ENCODE measurements around the gene ORC1. TPM values are rescaled to one million over a fixed set of nuclear protein-coding genes. Genes with fewer than 3 reads are reported as not detected.

Gene ORC1
- total and polyA plus RNA-seq, 4 experiments from 2014 or later = 0.16 to 1.5 (median 0.68) TPM

DNA sequence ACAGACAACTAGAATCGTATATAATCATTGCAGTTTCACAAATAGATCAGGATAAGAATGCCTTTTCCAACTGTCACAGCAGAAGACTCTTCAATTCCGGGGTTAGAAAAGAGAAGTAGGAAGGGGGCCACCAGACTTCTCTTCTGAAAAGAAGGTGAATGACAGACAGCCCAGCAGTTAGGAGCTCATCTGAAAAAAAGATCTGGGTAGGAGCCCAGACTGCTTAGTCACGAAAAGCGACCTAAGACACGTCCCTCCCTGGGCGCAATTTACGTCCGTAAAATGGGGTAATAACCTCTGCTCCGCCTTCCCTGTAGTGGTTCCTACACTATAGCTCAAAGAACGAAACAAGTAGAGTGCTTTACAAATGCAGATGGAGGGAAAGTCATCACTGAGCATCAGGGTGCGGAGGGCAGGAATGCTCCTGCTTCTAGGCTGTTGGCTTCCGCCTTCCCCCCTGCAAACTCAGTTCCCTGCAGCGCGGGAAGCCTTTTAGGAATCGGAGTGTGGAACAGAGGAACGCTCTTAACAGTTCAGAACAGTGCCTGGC is 582 bp downstream of the ORC1 start:
- peaks cover 0 to 2% (median 0%) of the 10 kb centered on the region in 8 donors for H3K9me3 Mint-ChIP-seq
- intact Hi-C loops (cut with micrococcal nuclease) = loop anchor here (1.0 to 10.0 kb wide), 8 partner anchors 21 to 831 kb away; partner anchors contain the start of genes CC2D1B, MAGOH, NRDC and SHISAL2A
- no peaks in the 10 kb centered on the region for H3K27me3 Mint-ChIP-seq
- DNase-seq = peak; percentile 58 to 84 (median 67)
- ChIA-PET POLR2A (ENCODE audit: partially characterized antibody) (interaction anchor here (0.9 to 3.4 kb wide), 19 partner anchors 16 to 524 kb away, joined by 3 to 74 read pairs (median 5); partner anchors contain the start of genes CC2D1B, KTI12, SCP2 and TUT4), CTCF (ENCODE audit: partially characterized antibody) (interaction anchor here (1.4 to 2.7 kb wide), 6 partner anchors 21 to 283 kb away, joined by 4 to 13 read pairs (median 8); no protein-coding TSS in a partner anchor)
- peak overlapping the region; percentile 74 to 88 for H3K4me3 ChIP-seq (ENCODE audit: low read length in 2 of 2)
- no peaks in the 10 kb centered on the region for H3K9me3 ChIP-seq (ENCODE audit: control insufficient read depth in 1 of 2, low read length in 2 of 2)
- peak overlapping the region; percentile 91 for H3K27ac ChIP-seq (ENCODE audit: low read depth, low read length)
- peaks cover 25% of the 10 kb centered on the region for H3K4me1 ChIP-seq (ENCODE audit: insufficient read depth, low read length)
- no peaks in the 10 kb centered on the region for H3K27me3 ChIP-seq (ENCODE audit: insufficient read depth, low read length)
- peak overlapping the region; percentile 94 to 99 (median 99) for H3K27ac Mint-ChIP-seq
- H3K36me3 Mint-ChIP-seq = peaks cover 15 to 35% of the 10 kb centered on the region in 2 donors
- peaks cover 17% of the 10 kb centered on the region for H3K36me3 ChIP-seq (ENCODE audit: insufficient read depth, low read length)
- H3K4me3 Mint-ChIP-seq = peak overlapping the region; percentile 98 to 100 (median 100)
- peaks cover 21 to 41% (median 34%) of the 10 kb centered on the region in 4 donors for H3K4me1 Mint-ChIP-seq

DNA sequence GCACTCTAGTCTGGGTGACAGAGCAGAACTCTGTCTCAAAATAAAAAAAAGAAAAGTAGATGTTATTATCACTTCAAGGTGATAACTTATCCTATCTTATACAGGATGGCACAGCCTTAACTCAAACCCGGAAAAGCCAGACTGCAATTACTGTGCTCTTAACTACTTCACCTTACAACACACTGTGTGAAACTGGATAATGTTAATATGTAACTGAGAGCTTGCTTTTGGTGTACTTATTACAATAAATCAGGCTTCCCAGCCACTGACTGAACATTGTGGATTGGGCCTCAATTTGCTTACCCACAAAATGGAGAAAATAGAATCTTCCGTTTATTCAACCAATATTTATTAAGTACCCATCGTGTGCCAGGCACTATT is 1.4 kb downstream of the ORC1 start:
- DNase-seq = no peak
- H3K4me3 Mint-ChIP-seq = peak overlapping the region in 2 of 8 donors; percentile 100
- H3K36me3 ChIP-seq (ENCODE audit: insufficient read depth, low read length) = peaks cover 10% of the 10 kb centered on the region
- peaks cover 10 to 30% of the 10 kb centered on the region in 2 donors for H3K36me3 Mint-ChIP-seq
- intact Hi-C loops (cut with micrococcal nuclease) = loop anchor here (5.0 to 10.0 kb wide), 2 partner anchors 526 to 832 kb away; partner anchors contain the start of genes MAGOH and NRDC
- POLR2A ChIA-PET (ENCODE audit: partially characterized antibody) = interaction anchor here (3.4 kb wide), 1 partner anchor 21 kb away, joined by 74 read pairs; no protein-coding TSS in a partner anchor
- no peak overlapping the region for H3K4me3 ChIP-seq (ENCODE audit: low read length in 2 of 2)
- CTCF ChIA-PET (ENCODE audit: partially characterized antibody) = no interaction called here
- H3K9me3 Mint-ChIP-seq = peaks cover 0 to 2% (median 0%) of the 10 kb centered on the region in 8 donors
- H3K4me1 ChIP-seq (ENCODE audit: insufficient read depth, low read length) = peaks cover 25% of the 10 kb centered on the region
- H3K9me3 ChIP-seq (ENCODE audit: control insufficient read depth in 1 of 2, low read length in 2 of 2) = no peaks in the 10 kb centered on the region
- H3K27me3 ChIP-seq (ENCODE audit: insufficient read depth, low read length) = no peaks in the 10 kb centered on the region
- peak overlapping the region in 6 of 7 donors; percentile 41 to 99 (median 96) for H3K27ac Mint-ChIP-seq
- H3K27ac ChIP-seq (ENCODE audit: low read depth, low read length) = peak overlapping the region; percentile 91
- peaks cover 21 to 37% (median 30%) of the 10 kb centered on the region in 4 donors for H3K4me1 Mint-ChIP-seq
- H3K27me3 Mint-ChIP-seq = no peaks in the 10 kb centered on the region

DNA sequence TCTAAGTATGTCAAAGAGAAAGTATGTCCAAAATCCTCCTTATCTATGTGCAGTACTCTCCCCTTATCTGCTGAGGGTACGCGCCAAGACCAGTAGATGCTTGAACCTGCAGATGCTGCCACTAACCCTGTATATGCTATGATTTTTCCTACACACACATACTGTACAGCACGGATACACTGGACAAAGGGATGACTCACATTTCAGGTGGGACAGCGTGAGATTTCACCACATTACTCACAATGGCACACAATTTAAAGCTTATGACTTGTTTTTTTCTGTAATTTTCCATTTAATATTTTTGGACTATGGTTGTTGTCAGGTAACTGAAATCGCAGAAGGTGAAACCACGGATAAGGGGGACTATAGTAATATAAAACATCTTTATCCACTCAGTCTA is 4.1 kb downstream of the ORC1 start:
- H3K9me3 ChIP-seq (ENCODE audit: control insufficient read depth in 1 of 2, low read length in 2 of 2) = no peaks in the 10 kb centered on the region
- H3K27me3 ChIP-seq (ENCODE audit: insufficient read depth, low read length) = no peaks in the 10 kb centered on the region
- H3K4me3 Mint-ChIP-seq = no peak overlapping the region
- H3K27ac ChIP-seq (ENCODE audit: low read depth, low read length) = no peak overlapping the region
- intact Hi-C loops (cut with micrococcal nuclease) = loop anchor here (5.0 to 10.0 kb wide), 2 partner anchors 523 to 835 kb away; partner anchors contain the start of genes MAGOH and NRDC
- no peak for DNase-seq
- H3K27me3 Mint-ChIP-seq = no peaks in the 10 kb centered on the region
- H3K36me3 Mint-ChIP-seq = peaks cover 3 to 13% of the 10 kb centered on the region in 2 donors
- ChIA-PET POLR2A (ENCODE audit: partially characterized antibody) (interaction anchor here (1.9 kb wide), 1 partner anchor 34 kb away, joined by 7 read pairs; the partner anchor contains the start of gene CC2D1B), CTCF (ENCODE audit: partially characterized antibody) (no interaction called here)
- H3K4me1 Mint-ChIP-seq = peaks cover 6 to 18% (median 11%) of the 10 kb centered on the region in 4 donors
- H3K36me3 ChIP-seq (ENCODE audit: insufficient read depth, low read length) = no peaks in the 10 kb centered on the region
- peaks cover 10% of the 10 kb centered on the region for H3K4me1 ChIP-seq (ENCODE audit: insufficient read depth, low read length)
- no peak overlapping the region for H3K27ac Mint-ChIP-seq
- peaks cover 0 to 2% (median 0%) of the 10 kb centered on the region in 8 donors for H3K9me3 Mint-ChIP-seq
- no peak overlapping the region for H3K4me3 ChIP-seq (ENCODE audit: low read length in 2 of 2)

DNA sequence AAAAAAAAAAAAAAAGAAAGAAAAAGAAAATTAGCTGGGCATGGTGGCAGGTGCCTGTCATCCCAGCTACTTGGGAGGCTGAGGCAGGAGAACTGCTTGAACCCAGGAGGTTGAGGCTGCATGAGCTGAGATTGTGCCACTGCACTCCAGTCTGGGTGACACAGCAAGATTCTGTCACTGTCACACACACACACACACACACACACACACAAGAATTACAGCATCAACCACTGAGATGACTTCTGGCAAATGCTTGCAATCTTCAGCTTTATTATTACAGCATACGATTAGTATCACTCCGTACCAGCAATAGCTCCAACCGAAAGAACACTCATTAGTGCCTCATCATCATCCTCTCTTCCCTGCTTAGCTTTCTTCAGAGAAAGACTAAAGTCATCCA is 4.6 kb downstream of the ORC1 start:
- H3K4me1 ChIP-seq (ENCODE audit: insufficient read depth, low read length) = peaks cover 9% of the 10 kb centered on the region
- H3K27ac Mint-ChIP-seq = no peak overlapping the region
- ChIA-PET CTCF (ENCODE audit: partially characterized antibody) (interaction anchor here (0.8 to 1.7 kb wide), 2 partner anchors 26 to 287 kb away, joined by 3 read pairs; no protein-coding TSS in a partner anchor), POLR2A (ENCODE audit: partially characterized antibody) (interaction anchor here (1.9 kb wide), 1 partner anchor 34 kb away, joined by 7 read pairs; the partner anchor contains the start of gene CC2D1B)
- no peak for DNase-seq
- H3K27me3 Mint-ChIP-seq = no peaks in the 10 kb centered on the region
- peaks cover 6 to 13% (median 10%) of the 10 kb centered on the region in 4 donors for H3K4me1 Mint-ChIP-seq
- peaks cover 0 to 2% (median 0%) of the 10 kb centered on the region in 8 donors for H3K9me3 Mint-ChIP-seq
- no peaks in the 10 kb centered on the region for H3K27me3 ChIP-seq (ENCODE audit: insufficient read depth, low read length)
- no peak overlapping the region for H3K27ac ChIP-seq (ENCODE audit: low read depth, low read length)
- no peak overlapping the region for H3K4me3 Mint-ChIP-seq
- peaks cover 3 to 8% of the 10 kb centered on the region in 2 donors for H3K36me3 Mint-ChIP-seq
- H3K9me3 ChIP-seq (ENCODE audit: control insufficient read depth in 1 of 2, low read length in 2 of 2) = no peaks in the 10 kb centered on the region
- intact Hi-C loops (cut with micrococcal nuclease) = loop anchor here (5.0 to 10.0 kb wide), 2 partner anchors 522 to 835 kb away; partner anchors contain the start of genes MAGOH and NRDC
- no peak overlapping the region for H3K4me3 ChIP-seq (ENCODE audit: low read length in 2 of 2)
- no peaks in the 10 kb centered on the region for H3K36me3 ChIP-seq (ENCODE audit: insufficient read depth, low read length)

DNA sequence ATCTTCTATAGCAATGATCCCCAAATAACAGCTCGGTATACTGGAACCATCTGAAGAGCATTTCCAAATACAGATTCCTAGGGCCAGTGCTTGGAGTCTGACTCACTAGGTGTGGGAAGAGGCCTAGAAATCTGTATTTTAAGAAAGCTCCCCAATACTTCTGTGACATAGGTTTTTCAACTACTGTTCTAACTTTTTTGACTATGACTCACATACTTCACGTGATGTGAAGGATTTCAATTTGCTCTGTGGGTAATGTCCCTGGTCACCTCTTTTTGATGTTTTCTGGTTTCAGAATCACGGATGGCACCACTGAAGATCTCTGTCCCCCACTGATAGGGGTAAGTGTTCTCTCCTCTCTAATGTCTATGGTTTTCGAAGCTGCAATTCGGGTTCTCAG is 11.0 kb downstream of the ORC1 start:
- Mint-ChIP-seq H3K4me1 (no peaks in the 10 kb centered on the region), H3K4me3 (no peak overlapping the region), H3K27ac (peak overlapping the region in 1 of 7 donors; percentile 55), H3K27me3 (no peaks in the 10 kb centered on the region), H3K9me3 (no peaks in the 10 kb centered on the region), H3K36me3 (peaks cover 0 to under 1% of the 10 kb centered on the region in 2 donors)
- CTCF ChIA-PET (ENCODE audit: partially characterized antibody) = no interaction called here
- POLR2A ChIA-PET (ENCODE audit: partially characterized antibody) = no interaction called here
- Histone ChIP-seq H3K4me1 (ENCODE audit: insufficient read depth, low read length) (no peaks in the 10 kb centered on the region), H3K9me3 (ENCODE audit: control insufficient read depth in 1 of 2, low read length in 2 of 2) (no peaks in the 10 kb centered on the region), H3K4me3 (ENCODE audit: low read length in 2 of 2) (no peak overlapping the region), H3K27ac (ENCODE audit: low read depth, low read length) (no peak overlapping the region), H3K27me3 (ENCODE audit: insufficient read depth, low read length) (no peaks in the 10 kb centered on the region), H3K36me3 (ENCODE audit: insufficient read depth, low read length) (no peaks in the 10 kb centered on the region)
- no peak for DNase-seq
- intact Hi-C loops (cut with micrococcal nuclease) = no loop called here

DNA sequence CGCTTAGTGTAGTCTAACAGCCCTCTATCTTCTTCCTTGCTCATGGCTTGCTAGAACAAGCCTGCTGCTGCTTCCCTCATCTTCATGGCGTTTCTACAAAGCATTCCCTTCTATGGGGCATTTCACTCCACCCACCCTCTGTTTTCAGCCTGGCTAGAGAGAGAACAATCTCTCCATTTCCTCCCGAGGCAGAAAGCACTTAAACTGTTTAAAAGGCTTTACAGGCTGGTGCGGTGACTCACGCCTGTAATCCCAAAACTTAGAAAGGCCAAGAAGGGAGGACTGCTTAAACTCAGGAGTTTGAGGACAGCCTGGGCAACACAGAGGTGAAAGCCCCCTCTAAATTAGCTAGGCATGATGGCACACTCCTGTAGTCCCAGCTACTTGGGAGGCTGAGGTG is 17.8 kb downstream of the ORC1 start:
- CTCF ChIA-PET (ENCODE audit: partially characterized antibody) = no interaction called here
- Mint-ChIP-seq H3K9me3 (no peaks in the 10 kb centered on the region), H3K4me3 (no peak overlapping the region), H3K4me1 (no peaks in the 10 kb centered on the region), H3K27me3 (no peaks in the 10 kb centered on the region), H3K36me3 (peaks cover 2 to 4% of the 10 kb centered on the region in 2 donors), H3K27ac (no peak overlapping the region)
- no peaks in the 10 kb centered on the region for H3K4me1 ChIP-seq (ENCODE audit: insufficient read depth, low read length)
- intact Hi-C loops (cut with micrococcal nuclease) = no loop called here
- no peaks in the 10 kb centered on the region for H3K27me3 ChIP-seq (ENCODE audit: insufficient read depth, low read length)
- no peak for DNase-seq
- no peaks in the 10 kb centered on the region for H3K9me3 ChIP-seq (ENCODE audit: control insufficient read depth in 1 of 2, low read length in 2 of 2)
- no peaks in the 10 kb centered on the region for H3K36me3 ChIP-seq (ENCODE audit: insufficient read depth, low read length)
- H3K4me3 ChIP-seq (ENCODE audit: low read length in 2 of 2) = no peak overlapping the region
- POLR2A ChIA-PET (ENCODE audit: partially characterized antibody) = no interaction called here
- H3K27ac ChIP-seq (ENCODE audit: low read depth, low read length) = no peak overlapping the region

DNA sequence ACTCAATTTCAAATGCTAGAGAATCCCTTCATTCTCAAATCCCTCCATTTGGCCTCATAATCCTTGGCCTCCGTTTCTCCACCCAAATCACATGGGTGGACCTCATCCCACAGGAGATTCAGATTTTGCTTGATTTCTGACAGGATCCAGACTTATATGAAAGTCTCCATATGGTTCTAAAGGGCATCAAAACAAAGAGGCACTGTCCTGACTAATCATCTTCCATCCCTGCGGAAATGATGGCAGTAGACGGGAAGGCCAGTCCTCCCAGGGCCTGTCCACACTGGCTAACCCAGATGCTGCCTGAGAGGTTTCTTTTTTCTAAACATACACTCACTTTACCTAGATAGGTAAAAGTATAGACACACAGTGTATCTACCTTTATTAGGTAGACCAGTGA is 18.8 kb downstream of the ORC1 start:
- H3K27me3 ChIP-seq (ENCODE audit: insufficient read depth, low read length) = no peaks in the 10 kb centered on the region
- peaks cover 2 to 4% of the 10 kb centered on the region in 2 donors for H3K36me3 Mint-ChIP-seq
- POLR2A ChIA-PET (ENCODE audit: partially characterized antibody) = no interaction called here
- no peaks in the 10 kb centered on the region for H3K9me3 Mint-ChIP-seq
- no peaks in the 10 kb centered on the region for H3K9me3 ChIP-seq (ENCODE audit: control insufficient read depth in 1 of 2, low read length in 2 of 2)
- no peaks in the 10 kb centered on the region for H3K27me3 Mint-ChIP-seq
- no peak for DNase-seq
- H3K36me3 ChIP-seq (ENCODE audit: insufficient read depth, low read length) = no peaks in the 10 kb centered on the region
- intact Hi-C loops (cut with micrococcal nuclease) = no loop called here
- no peak overlapping the region for H3K4me3 ChIP-seq (ENCODE audit: low read length in 2 of 2)
- no peak overlapping the region for H3K27ac ChIP-seq (ENCODE audit: low read depth, low read length)
- H3K27ac Mint-ChIP-seq = no peak overlapping the region
- CTCF ChIA-PET (ENCODE audit: partially characterized antibody) = no interaction called here
- no peak overlapping the region for H3K4me3 Mint-ChIP-seq
- no peaks in the 10 kb centered on the region for H3K4me1 ChIP-seq (ENCODE audit: insufficient read depth, low read length)
- no peaks in the 10 kb centered on the region for H3K4me1 Mint-ChIP-seq
